Stimulated activated CD8-positive, alpha-beta memory T cell treated with anti-CD3 and anti-CD28 coated beads, Interleukin-7, amount 100 ng/mL, for 1 hour (primary cell): ENCODE data around the gene RBM8A.
"Not testable (repeated sequence)": the region's sequence is repeated elsewhere in the genome, so short reads cannot be mapped to it uniquely, and the experiment has no call there.

ENCODE experiments used
- DNase-seq, 2 donors: peaks; one replicate each; pipeline ENCODE4 v3.0.0-alpha.2; 2020; ENCODE audit warnings: low read depth in 2 of 2

Gene RBM8A

GRCh38 chr1:145956781-145957442 lies 29.6 kb upstream of the RBM8A start:
- no peak for DNase-seq

GRCh38 chr1:145956361-145956760 lies 29.1 kb upstream of the RBM8A start:
- DNase-seq: no peak

GRCh38 chr1:145955436-145955835 lies 28.2 kb upstream of the RBM8A start:
- no peak for DNase-seq

GRCh38 chr1:145953861-145954260 lies 26.6 kb upstream of the RBM8A start:
- no peak for DNase-seq

GRCh38 chr1:145952903-145953302 lies 25.6 kb upstream of the RBM8A start:
- DNase-seq: no peak

- DNase-seq: no peak
Measured at GRCh38 chr1:145951526-145951925, 24.2 kb upstream of the RBM8A start.

GRCh38 chr1:145949219-145949618 lies 21.9 kb upstream of the RBM8A start:
- no peak for DNase-seq

- no peak for DNase-seq
Measured at GRCh38 chr1:145947551-145947950, 20.3 kb upstream of the RBM8A start.

GRCh38 chr1:145946477-145946986 lies 19.2 kb upstream of the RBM8A start:
- no peak for DNase-seq

- DNase-seq: no peak
Measured at GRCh38 chr1:145944532-145944931, 17.2 kb upstream of the RBM8A start.

- no peak for DNase-seq
Measured at GRCh38 chr1:145942871-145943270, 15.6 kb upstream of the RBM8A start.

- no peak for DNase-seq
Measured at GRCh38 chr1:145942405-145942804, 15.1 kb upstream of the RBM8A start.

- no peak for DNase-seq
Measured at GRCh38 chr1:145937436-145937835, 10.2 kb upstream of the RBM8A start.

- DNase-seq: no peak
Measured at GRCh38 chr1:145936247-145936646, 9.0 kb upstream of the RBM8A start.

GRCh38 chr1:145935708-145936107 lies 8.4 kb upstream of the RBM8A start:
- no peak for DNase-seq

GRCh38 chr1:145932522-145933009 lies 5.3 kb upstream of the RBM8A start:
- DNase-seq: not testable (repeated sequence)

GRCh38 chr1:145927916-145928643 lies 796 bp upstream of the RBM8A start:
- no peak for DNase-seq

- DNase-seq: no peak
Measured at GRCh38 chr1:145926686-145927062, 610 bp downstream of the RBM8A start.

GRCh38 chr1:145922266-145922665 lies 5.0 kb downstream of the RBM8A start:
- DNase-seq: no peak

GRCh38 chr1:145920297-145920696 lies 7.0 kb downstream of the RBM8A start:
- not testable (repeated sequence) for DNase-seq

GRCh38 chr1:145918992-145919939 lies 8.0 kb downstream of the RBM8A start:
- no peak for DNase-seq
